KOPT-K1 (cell line): ENCODE results near the gene SLC12A3.
A peak's percentile ranks its signal among the peaks of the same experiment; 100 is the strongest.

Source experiments
- H3K27ac ChIP-seq: fragments of 200-600 bp; sonication (generic); 2 replicates; pipeline ENCODE4 v1.5.1; 2016; ENCODE audit warnings: antibody characterized with exemption, mild to moderate bottlenecking, low read depth, low read length; ENCODE audit not compliant: poor library complexity, severe bottlenecking
- H3K36me3 ChIP-seq: fragments of 200-600 bp; sonication (generic); 2 replicates; pipeline ENCODE4 v1.5.1; 2017; ENCODE audit warnings: antibody characterized with exemption, mild to moderate bottlenecking, low read length, moderate library complexity; ENCODE audit not compliant: insufficient read depth
- H3K9me3 ChIP-seq: fragments of 200-600 bp; sonication (generic); 2 replicates; pipeline ENCODE4 v1.5.1; 2017; ENCODE audit warnings: antibody characterized with exemption, low read length, mild to moderate bottlenecking; ENCODE audit not compliant: insufficient read depth, poor library complexity, severe bottlenecking

Gene SLC12A3

DNA sequence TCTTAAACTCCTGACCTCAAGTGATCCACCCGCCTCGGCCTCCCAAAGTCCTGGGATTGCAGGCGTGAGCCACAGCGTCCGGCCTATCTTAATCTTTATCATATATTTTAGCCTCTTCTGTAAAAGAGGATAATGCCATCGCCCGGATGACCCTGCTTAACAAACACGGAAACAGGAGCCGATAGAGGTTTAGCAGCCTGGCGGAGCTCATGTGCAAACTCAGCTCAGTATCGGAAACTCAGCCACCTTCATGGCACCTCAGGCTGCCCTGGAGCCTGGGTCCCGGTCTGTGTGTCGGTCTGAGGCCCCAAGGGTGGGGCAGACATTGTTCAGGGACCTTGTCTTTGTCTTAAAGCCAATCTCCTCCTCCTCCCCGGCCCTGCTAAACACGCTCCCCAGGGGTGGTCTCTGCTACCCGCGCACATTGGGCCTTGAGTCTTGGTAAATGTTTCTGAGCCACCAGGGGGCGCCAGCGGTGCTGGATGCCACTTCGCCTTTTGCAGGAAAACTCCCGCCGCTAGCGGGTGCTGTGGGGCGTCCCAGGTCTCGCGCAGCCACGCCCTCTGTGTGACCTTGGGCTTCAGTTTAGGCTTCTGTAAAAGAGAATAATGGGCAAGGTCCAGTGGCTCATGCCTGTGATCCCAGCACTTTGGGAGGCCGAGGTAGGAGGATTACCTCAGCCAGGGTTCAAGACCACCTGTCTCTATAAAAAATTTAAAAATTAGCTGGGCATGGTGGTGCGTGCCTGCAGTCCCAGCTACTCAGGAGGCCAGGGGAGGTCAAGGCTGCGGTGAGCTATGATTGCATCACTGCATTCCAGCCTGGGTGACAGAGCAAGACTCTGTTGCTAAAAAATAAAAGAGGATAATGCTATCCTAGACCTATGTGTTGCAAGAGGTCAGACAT, 99.5 kb downstream of the SLC12A3 start:
- H3K36me3 ChIP-seq: no peaks in the 10 kb centered on the region
- H3K27ac ChIP-seq: peak overlapping the region; percentile 34
- H3K9me3 ChIP-seq: no peaks in the 10 kb centered on the region
